GM10266 (cell line): ENCODE data around the gene C1orf232.

Source experiments
- DNase-seq: peaks from one replicate; pipeline ENCODE4 v3.0.0; 2012; ENCODE audit errors: extremely low spot score
- TF ChIP-seq, protein P1 (sequence below): IDR thresholded peaks from 2 replicates; pipeline ENCODE4 v1.5.1; 2012; ENCODE audit warnings: mild to moderate bottlenecking, low read depth; ENCODE audit not compliant: control insufficient read depth, insufficient read depth; ENCODE audit errors: missing control alignments

The C1orf232 gene

GRCh38 chr1:26180010-26180506 lies 11.3 kb upstream of the C1orf232 start:
- TF ChIP-seq, protein P1, sequence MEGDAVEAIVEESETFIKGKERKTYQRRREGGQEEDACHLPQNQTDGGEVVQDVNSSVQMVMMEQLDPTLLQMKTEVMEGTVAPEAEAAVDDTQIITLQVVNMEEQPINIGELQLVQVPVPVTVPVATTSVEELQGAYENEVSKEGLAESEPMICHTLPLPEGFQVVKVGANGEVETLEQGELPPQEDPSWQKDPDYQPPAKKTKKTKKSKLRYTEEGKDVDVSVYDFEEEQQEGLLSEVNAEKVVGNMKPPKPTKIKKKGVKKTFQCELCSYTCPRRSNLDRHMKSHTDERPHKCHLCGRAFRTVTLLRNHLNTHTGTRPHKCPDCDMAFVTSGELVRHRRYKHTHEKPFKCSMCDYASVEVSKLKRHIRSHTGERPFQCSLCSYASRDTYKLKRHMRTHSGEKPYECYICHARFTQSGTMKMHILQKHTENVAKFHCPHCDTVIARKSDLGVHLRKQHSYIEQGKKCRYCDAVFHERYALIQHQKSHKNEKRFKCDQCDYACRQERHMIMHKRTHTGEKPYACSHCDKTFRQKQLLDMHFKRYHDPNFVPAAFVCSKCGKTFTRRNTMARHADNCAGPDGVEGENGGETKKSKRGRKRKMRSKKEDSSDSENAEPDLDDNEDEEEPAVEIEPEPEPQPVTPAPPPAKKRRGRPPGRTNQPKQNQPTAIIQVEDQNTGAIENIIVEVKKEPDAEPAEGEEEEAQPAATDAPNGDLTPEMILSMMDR = no peak
- no peak for DNase-seq

GRCh38 chr1:26177182-26177684 lies 8.5 kb upstream of the C1orf232 start, which contains the start of gene CNKSR1:
CNKSR1 (plus strand) TSS chr1:26177491; CDS start chr1:26177548, 57 bp downstream.
- TF ChIP-seq, protein P1 = no peak
- no peak for DNase-seq

- DNase-seq = no peak
- TF ChIP-seq, protein P1 = no peak
These were observed 6.6 kb upstream of the C1orf232 start for GRCh38 chr1:26175346-26175745.

DNA sequence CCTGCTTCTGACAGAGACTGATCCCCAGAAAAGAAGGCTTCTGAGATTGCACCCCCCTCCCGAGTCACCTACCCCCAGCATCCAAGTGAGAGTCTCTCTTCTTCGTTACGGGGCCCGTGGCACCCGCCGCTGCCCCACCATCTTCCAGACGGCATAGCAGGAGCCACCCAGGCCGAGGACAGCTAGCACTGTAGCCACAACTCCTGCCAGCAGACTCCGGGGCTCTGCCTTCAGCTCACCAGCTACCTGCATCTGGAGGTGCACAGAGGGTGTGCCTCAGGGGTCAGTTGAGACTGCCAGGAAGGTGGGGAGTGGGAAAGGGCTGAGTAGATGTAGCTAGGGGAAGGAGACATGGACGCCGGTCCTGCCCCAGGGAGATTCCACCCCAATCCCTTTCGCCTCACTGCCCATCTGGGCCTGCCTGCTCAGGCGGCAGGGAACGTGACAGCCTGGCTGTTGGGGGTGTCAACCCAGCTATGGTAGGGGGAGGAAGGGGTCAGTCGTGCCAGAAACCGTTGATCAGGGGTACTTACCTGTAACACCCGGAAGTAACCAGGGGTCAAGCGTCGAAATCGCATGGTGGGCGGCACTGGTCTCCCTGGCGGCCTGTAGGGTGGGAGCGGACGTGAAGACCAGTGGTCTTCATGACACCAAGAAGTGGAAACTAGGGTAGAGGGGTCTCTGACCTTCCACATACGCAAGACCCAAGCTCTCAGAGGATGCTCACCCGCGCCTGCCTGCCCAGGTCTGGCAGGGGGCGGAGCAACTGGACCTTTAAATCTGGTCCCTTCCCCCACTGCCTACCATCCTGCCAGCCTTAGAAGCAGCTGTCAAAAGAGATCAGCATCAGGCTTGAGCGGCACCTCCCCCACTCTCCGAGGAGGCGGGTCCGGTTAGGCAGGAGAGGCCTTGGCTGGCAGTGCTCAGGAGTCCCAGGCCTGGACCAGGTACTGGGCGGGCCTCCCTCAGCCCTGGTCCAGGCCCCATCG lies 2.6 kb upstream of the C1orf232 start, which contains the start of gene ZNF593OS:
TSS of gene ZNF593OS (minus strand) at position 749 of the 989 bp plus-strand sequence. CDS start at position 578, 171 bp downstream.
- DNase-seq = no peak
- TF ChIP-seq, protein P1 = no peak

GRCh38 chr1:26170472-26170821 lies 1.7 kb upstream of the C1orf232 start:
- TF ChIP-seq, protein P1 = no peak
- no peak for DNase-seq

GRCh38 chr1:26169669-26170471 lies 1.1 kb upstream of the C1orf232 start, which contains the start of gene ZNF593:
ZNF593 (plus strand) TSS chr1:26169908; CDS start chr1:26169984, 76 bp downstream.
- TF ChIP-seq, protein P1 = peak; percentile 95
- peak; percentile 99 for DNase-seq
